HG03095 (cell line): ENCODE data around the gene SCUBE2.
A peak's percentile ranks its signal among the peaks of the same experiment; 100 is the strongest.

Experiments
- ATAC-seq: cut with Tn5 transposase; IDR thresholded peaks from one replicate; pipeline ENCODE4 v1.9.1; 2021; ENCODE audit warnings: moderate library complexity; ENCODE audit not compliant: unreplicated experiment

Gene SCUBE2

DNA sequence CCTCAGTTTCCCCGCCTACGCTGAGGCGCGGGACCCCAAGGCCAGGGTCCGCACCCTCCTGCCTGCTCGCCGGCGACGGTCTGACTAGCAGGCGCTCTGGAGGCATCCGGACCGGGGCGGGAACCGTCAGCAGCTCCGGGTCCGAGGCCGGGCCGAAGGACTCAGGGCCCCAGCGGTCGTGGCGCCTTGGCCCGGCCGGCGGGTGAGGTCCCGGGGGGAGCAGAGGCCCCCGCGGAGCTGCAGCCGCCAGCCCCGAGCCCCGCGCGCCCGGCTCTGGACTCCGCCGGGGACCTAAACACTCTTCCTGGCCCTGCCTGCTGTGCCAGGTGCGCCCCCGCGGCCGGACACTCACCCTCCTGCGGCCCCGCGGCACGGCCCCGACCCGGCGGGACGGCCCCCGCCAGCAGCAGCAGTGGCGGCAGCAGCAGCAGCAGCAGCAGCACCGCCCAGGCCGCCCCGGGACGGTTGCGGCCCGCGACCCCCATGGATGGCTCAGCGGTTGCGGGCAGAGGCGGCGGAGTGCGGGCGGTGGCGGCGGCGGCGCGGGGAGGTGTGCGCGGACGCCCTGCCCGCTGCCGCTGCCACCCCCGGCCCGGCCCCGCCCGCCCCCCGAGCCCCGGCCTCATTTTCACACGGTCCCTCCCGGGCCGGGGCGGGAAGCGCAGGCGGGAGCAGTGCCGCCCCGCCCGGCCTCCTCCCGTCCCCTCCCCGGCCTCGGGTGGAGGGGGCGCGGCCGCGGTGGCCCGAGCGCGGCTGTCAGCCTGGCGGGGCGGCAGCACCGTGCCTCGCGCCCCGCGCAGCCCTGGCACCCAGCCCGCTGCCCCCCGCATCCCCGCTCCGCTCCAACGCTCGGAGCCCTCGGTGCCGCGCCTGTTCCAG lies at the start of gene SCUBE2:
Gene SCUBE2 (minus strand): TSS at position 556 of the 879 bp plus-strand sequence. CDS start 71 bp downstream, at position 485.
- ATAC-seq: no peak

DNA sequence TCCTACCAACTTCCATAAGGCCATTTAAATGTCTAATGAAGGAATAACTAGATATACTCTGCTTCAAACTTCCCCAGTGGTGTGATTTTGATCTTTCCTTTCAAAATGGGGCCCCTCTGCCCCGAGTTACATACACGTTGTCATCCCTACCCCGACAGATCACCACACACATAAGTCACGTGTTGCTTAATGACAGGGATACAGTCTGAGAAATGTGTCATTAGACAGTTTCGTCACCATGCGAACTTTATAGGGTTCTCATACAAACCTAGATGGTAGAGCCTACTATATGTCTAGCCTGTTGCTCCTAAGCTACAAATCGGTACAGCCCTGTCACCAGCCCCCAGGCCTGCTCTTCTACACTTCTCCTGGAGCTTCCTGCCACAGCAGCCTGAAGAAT lies 49.8 kb upstream of the SCUBE2 start:
- no peak for ATAC-seq

DNA sequence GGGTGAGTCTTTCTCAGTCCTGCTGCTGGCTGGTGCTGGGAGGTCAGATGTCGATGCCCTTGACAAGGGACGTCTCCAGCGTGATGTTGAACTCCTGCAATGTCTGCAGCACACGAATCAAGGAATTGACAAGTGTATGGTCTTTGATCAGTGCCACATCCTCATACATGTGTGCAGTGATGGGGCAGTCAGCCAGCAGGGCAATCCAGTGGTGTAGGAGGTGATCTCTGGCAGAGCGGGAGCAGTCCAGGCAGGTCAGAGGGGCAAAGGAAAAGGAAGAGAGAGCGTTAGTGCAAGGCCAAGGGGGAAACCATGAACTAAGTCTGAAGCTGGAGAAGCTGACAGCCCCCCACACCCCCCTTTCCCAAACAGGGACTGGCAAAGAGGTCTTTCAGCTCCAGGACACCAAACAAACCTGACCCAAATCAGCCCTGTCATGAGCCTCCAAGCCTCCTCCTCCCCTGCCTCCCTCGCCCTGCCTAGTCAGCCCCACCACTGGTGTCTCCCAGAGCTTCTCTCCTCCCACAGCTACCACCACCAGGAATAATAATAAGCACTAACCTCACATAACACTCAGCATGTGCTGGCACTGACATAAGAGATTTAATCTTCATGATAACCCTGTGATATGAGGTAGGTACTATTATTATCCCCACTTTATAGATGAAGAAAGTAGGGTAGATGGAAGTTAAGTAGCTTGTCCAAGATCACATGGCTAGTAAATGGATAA lies 48.4 kb upstream of the SCUBE2 start:
- no peak for ATAC-seq

DNA sequence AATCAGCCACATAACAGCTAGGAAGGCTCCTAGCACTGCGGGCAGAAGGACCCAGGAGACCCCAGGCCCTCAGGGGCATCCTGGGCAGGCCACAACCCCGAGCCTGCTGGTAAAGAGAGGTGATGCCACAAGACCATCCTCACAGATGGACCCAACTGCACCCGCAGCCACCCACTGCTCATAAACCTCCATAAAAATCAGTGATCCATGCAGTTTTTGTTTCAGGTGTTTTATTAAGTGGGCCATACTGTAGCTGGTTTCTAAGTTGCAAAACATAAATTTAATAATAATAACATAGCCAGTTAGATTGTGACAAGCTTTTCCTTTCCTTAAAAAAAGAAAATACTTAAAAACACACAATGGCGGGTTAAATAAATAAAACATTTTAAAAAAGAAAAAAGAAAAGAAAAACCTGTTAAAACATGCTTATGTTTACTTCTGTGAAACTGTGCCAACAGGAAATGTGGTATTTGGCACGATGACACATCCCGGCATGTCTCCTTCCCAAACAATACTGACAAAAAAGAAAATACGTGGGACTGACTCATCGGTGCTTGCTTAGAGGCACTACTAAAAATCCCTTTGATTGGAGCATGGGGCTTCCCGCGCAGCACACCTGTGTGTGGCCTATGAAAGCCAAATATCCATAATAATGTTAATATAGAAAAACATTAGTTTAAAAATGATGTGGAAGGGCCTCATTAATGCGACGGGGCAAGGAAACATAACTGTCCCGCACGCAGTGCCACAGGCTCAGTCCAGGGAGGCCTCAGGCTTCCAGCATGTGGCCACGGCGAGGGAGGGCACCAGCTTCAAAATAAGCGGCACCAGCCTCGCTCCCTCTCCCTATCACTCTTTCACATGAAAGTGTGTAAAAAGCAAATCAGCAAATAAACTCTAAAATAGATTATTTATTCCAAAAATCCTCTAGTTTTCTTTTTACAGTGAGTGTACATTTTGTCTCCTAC lies 47.5 kb upstream of the SCUBE2 start:
- no peak for ATAC-seq

DNA sequence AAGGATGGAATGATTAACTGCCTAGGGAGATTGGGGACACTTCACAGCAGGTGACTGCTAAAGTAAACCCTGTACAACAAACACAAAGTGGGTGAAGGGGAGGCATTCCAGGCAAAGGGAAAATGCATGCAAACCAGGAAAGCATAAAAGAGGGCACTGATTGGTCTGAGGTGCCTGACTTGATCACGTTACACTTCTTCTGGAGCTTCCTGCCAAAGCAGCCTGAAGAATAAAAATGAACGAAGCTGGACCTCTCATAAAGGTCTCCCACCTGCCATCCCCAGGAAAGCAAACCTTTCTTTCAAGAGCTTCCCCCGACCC lies 46.7 kb upstream of the SCUBE2 start:
- ATAC-seq: peak; percentile 11

DNA sequence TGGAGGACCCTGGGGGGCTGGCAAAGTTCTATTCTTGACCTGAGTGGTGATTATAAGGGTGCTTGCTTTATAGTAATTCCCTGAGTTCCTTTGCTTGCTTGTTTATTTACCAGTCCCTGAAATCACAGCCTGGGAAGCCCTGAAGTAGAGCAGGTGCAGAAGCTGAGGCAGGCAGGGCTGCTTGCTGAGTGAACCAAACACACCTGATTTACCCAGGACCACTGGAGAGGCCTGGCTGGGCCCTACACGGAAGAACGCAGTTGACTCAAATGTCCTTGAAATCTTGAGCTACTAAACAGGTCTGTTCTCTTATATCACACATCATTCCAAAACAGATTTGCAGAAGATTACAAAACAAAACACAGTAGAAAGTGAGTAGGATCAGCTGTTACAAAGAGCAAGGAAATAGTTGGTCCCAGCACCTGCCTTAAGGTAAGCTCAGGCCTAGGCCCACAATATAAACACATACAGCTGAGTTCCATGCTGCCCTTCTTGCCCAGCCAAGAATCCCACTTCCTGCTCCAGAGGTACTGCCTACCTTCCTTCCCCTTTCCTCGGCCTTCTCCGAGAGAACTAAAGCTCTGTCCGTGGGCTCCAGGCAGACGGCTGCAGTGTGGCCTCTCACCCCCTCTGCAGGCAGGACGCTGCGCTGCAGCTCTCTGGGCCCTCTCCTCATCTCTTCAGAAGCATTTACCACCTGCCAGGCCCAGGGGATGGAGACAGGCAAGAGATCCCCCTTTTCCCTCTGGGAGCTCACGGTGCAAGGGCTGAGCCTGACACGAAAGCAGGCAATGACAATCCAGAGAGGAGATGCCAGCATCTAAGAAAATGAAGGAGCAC lies 46.1 kb upstream of the SCUBE2 start:
- peak; percentile 87 for ATAC-seq

DNA sequence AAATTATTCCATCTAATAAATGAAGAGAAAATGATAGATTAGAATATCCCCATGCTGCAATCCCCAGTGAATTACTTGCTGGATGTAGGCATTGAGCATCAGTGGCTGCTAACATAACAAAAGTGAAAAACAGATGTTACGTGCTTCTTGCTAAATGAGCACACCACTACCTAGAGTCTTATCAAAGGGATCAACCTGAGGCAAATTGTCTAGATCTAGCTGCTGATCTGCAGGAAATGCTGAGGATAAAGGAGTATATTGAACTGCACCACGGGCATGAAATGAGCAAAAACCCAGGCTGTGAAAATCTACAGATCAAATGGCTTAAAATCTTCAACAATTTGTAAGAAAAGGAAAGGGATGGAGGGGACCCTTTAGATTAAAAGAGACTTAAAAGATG lies 45.3 kb upstream of the SCUBE2 start:
- no peak for ATAC-seq

DNA sequence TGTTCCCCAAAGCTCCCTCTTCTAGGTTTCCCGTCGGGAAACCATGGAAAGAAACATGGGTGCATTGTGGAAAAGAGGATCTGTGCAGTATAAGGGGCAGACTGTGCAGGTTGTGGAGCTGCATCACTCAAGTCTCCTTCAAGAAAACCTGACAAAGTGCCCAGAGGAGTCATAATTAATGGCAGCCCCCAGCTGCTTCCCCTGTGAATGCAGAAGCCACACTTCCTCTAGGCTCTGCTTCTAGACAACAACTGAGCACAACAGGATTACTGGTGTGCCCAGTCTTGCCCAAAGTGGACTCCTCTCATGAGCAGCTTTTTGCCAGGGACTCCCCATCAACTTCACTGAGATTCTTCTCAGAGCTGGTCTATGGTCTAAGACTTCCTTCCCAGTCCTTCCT lies 42.6 kb upstream of the SCUBE2 start:
- no peak for ATAC-seq

DNA sequence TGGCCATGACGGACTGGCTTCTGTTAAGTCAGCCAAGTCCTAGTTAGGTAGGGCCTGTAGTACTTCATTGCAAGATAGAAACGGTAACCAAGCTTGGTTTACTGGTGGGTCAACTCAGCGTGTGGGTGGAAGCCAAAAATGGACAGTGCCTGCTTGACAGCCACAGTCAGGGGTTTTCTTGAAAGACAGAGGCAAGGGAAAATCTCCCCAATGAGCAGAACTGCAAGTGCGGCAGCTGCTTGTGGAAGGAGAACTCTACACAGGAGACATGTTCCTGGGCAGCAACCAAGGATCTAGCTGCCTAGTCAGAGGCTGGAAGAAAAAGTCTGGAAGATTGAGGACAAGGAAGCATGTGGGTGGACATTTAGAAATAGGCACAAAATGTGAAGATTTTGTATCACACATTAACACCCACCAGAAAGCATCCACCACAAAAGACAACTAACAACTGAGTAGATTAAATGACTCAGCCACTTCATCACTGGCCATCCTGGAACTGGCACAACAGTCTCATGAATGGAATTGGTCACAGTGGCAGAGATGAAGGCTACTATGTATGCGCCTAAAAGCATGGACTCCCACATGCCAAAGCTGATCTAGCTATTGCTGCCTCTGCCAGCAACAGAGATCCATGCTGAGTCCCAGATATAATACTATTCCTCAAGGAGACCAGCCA lies 40.9 kb upstream of the SCUBE2 start:
- ATAC-seq: no peak

DNA sequence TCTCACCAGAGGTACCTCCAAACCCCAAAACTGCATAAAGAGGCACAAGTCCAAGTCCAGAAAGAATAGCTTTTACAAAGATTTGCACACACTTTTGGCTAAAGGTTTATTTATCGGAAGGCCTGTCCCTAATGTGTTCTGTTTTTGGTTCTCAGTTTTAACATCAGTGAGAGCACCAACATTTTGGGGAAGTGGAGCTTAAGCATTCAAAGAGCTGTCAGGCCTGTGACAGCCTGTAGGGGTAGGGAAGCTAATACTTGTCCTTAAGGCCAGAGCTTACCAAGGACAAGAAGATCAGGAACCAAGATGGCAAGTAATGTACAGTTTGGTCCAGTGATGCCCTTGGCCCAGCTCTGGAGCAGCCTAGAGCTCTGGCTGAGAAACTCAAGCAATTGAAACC lies 38.9 kb upstream of the SCUBE2 start:
- no peak for ATAC-seq

DNA sequence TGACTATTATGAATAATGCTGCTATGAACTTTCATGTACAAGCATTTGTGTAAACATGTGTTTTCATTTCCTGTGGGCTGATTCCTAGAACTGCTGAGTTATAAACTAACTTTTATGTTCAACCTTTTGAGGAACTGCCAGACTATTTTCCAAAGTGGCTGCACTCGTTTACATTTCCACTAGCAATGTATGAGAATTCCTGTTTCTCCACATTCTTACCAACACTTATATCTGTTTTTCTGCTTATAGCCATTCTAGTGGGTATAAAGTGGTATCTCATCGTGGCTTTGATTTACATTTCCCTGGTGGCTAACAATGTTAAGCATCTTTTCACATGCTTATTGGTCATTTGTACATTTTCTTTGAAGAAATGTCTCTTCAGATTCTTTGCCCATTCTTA lies 35.2 kb upstream of the SCUBE2 start:
- ATAC-seq: no peak

DNA sequence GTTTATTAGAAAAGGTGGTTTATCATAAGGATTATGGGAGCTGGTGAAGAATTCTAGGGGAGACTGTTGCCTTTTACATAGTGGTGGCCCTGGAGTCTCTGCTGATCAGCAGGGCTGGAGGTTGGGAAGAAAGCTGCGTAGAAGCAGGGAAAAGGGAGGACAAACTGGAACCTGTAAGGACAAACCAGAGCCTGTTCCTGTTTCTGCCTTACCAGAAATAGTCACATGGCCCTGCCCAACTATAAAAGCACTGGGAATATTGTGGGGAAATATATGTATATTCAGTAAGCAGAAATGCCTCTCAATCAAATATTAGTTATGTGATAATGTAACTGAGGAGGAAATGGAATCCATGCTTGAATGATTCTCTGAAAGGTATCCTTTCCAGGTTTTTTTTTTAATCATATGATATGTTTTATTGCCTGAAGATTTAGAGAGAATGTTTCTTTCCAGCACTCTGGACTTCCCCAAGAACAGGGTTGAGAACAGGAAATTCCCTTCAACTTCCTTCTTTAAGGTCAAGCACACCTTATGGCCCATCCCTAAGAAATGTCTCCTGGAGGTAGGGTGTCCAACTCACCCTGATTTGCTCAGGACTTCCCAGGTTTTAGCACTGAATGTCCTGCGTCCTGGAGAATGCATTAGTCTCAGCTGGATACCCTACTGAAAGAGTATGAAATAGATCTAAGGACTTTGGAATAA lies 33.9 kb upstream of the SCUBE2 start:
- ATAC-seq: no peak

DNA sequence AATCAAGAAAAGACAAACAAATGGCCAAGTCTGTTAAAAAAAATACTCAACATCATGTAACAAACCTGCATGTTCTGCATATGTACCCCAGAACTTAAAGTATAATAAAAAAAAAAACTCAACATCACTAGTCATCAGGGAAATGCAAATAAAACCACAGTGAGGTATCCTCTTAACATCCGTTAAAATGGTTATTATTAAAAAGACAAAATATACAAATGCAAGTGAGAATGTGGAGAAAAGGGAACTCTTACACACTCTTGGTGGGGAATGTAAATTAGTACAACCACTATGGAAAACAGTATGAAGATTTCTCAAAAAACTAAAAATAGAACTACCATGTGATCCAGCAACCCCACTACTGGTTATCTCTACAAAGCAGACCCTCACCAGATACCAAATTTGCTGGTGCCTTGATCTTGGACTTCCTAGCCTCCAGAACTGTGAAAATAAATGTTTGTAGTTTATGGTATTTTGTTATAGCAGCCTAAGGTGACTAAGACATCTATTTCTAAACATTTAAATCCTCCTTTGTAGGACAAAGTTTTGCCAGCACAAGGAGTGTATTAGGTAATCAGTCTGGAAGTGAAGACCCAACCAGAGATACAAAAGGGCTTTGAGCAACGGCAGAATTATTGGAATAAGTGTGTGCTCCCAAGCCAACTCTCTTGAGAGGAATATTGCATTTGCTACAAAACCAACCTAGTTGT lies 32.4 kb upstream of the SCUBE2 start:
- ATAC-seq: no peak

DNA sequence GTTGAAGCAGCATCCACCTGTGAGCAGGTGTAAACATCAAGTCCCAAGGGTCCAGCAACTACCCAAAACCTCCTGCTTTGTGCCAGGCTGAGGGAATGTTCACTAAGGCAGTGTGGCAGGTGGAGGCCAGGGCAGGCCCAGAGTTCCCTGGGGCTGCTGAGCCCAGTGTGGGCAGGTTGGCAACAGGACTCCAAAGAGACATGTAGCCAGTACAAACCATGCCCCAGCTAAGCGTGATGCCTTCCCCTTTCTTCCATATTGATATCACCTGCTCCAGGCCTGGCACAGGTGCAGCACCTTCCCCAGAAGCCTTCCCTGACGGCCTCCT lies 30.0 kb upstream of the SCUBE2 start:
- ATAC-seq: no peak

DNA sequence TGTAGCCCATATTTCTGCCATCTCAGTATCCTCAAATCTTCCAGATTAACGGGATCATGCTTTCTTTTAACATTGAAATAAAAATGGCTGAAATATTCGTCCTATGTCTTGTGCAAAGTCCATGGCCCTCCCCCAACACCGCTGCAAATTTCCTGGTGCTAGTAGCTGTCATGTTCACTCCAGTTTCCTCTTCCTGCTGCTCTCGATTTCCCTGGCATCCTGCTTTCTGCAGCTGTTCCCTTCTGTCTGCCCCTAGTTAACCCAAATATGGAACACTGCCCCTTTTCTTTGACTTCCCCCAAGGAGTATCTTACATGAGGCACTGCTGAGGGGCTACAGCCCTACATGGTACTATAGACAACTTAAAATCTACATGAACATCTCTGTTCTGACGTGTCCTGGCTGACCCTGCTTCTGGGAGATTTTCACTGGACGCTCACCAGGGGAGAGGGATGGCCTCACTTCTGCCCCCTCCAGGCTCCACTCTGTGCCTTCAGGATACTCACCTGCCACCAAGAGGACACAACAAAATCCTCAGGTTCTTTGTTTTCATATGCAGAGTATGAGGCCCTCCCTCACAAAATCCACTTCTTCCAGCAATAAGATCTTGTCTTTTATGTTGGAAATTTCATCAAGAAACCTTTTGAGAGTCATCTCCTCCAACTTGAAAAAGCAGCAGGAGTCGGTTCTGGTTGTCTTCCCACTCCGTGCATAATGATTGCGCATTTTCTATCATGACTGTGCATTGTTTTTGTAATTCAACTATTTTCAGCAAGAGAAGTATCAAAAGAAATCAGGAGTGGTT lies 29.5 kb upstream of the SCUBE2 start:
- no peak for ATAC-seq

DNA sequence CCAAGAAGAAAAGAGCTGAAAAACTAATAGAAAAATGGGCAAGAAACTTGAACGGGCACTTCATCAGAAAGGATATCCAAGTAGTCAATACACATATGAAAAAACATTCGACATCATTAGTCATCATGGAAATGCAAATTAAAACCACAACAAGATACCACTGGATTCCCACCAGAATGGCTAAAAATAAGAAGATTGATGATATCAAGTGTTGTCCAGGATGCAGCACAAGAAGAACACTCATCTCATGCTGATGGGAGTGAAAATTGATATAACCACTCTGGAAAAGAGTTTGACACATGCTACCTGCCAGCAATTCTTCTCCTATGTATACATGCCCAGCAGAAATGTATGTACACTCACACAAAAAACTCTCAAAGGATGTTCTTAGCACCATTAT lies 26.9 kb upstream of the SCUBE2 start:
- no peak for ATAC-seq

DNA sequence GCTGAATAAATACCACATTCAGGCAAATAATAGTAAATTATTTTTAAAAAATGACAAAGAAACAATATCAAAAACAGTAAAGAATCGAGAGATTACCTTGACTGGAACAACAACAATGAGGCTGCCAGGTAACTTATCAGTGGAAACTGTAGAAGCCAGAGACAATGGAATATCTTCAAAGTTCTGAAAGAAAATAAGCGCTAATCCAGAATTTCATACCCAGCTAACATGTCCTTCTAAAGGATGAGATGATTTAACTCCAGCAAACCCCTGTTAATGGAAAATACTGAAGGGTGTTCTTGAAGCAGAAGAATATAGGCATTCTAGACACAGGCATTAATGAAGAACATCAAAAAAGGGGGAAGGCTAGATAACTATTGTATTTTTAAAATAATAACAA lies 20.7 kb upstream of the SCUBE2 start:
- no peak for ATAC-seq
